Colonic mucosa (tissue), 4 donors: ENCODE measurements around the gene CHAMP1. TPM values are rescaled to one million over a fixed set of nuclear protein-coding genes. Genes with fewer than 3 reads are reported as not detected.
"Not testable (repeated sequence)": the region's sequence is repeated elsewhere in the genome, so short reads cannot be mapped to it uniquely, and the experiment has no call there.

Source experiments
- DNase-seq: peaks from one replicate; pipeline ENCODE4 v3.0.0-alpha.2; 2020
- H3K27ac ChIP-seq: fragments of 200-600 bp; one replicate; pipeline ENCODE4 v1.8.0; 2021
- H3K27me3 ChIP-seq: fragments of 200-600 bp; one replicate; pipeline ENCODE4 v1.8.0; 2021
- H3K36me3 ChIP-seq: fragments of 200-600 bp; one replicate; pipeline ENCODE4 v1.8.0; 2021
- H3K4me1 ChIP-seq: fragments of 200-600 bp; one replicate; pipeline ENCODE4 v1.8.0; 2021; ENCODE audit warnings: mild to moderate bottlenecking
- H3K4me3 ChIP-seq: fragments of 200-600 bp; one replicate; pipeline ENCODE4 v1.8.0; 2021
- H3K9ac ChIP-seq, 2 donors: one replicate each; pipeline ENCODE4 v1.7.0; 2013; ENCODE audit warnings: control low read depth in 2 of 2, low read depth in 2 of 2, low read length in 2 of 2
- H3K9me3 ChIP-seq: fragments of 200-600 bp; one replicate; pipeline ENCODE4 v1.8.0; 2021
- CTCF ChIP-seq: fragments of 200-600 bp; IDR thresholded peaks from one replicate; pipeline ENCODE4 v1.8.0; 2022; ENCODE audit warnings: antibody characterized with exemption, mild to moderate bottlenecking
- intact Hi-C: fragments of 100-400 bp; cut with DNase I; formaldehyde crosslinking; loops from one replicate; pipeline ENCODE4 v1.14.1; 2022
- total RNA-seq, 2 donors: library from RNA; stranded (reverse); fragmentation: NEBNext Ultra II Directional in 1 of 2; extraction: Animal tissue kit (Norgen Biotek cat#: 25700) in 1 of 2; gene quantifications; one replicate each; pipeline ENCODE4 v1.2.1, GENCODE V29; 2021
- donor health status: healthy.
- donor health status: DM: no; HTN: no; CAD: no.
- donor health status: DM: no; HTN: no; CAD: no.

The CHAMP1 gene
- total RNA-seq, 2 donors from 2014 or later: 13.1 to 19.2 TPM

DNA sequence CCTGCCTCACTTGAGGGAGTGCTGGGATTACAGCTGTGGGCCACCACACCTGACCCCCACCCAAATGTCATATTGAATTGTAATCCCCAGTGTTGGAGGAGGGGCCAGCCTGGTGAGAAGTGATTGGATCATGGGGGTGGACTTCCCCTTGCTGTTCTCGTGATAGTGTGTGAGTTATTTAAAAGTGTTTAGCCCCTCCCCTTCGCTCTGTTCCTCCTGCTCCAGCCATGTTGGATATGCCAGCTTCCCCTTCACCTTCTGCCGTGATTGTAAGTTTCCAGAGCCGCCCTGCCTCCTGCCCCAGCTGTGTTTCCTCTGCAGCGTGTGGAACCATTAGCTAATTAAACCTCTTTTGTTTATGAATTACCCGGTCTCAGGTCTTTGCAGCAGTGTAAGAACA lies 13.7 kb downstream of the CHAMP1 start:
- no peak overlapping the region for H3K27ac ChIP-seq
- H3K9ac ChIP-seq: no peak overlapping the region
- no peaks in the 10 kb centered on the region for H3K9me3 ChIP-seq
- H3K4me1 ChIP-seq: peaks cover 3% of the 10 kb centered on the region
- no peaks in the 10 kb centered on the region for H3K36me3 ChIP-seq
- intact Hi-C loops: no loop called here
- H3K27me3 ChIP-seq: no peaks in the 10 kb centered on the region
- DNase-seq: no peak
- H3K4me3 ChIP-seq: no peak overlapping the region
- TF ChIP-seq CTCF: no peak

DNA sequence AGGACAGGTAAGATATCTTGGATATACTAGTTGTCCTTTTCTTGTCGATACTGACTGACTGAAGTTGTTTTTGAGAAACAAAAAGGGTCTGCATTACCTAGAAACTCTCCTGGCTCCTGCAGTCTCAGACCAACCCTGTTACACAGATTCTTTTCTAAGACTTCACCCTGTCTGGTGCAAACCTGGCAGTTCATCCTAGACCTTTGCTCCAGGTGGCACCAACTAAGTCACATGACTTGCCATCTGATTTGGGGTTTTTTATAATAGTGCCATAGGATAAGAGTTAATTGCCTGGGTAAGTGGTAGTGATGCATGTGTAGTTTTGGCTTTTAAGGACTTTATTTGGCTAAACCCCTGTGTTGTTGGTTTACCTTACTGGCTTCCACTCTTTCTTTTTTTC lies 14.3 kb downstream of the CHAMP1 start:
- intact Hi-C loops: no loop called here
- no peak for DNase-seq
- Histone ChIP-seq H3K9ac (no peak overlapping the region), H3K27me3 (no peaks in the 10 kb centered on the region), H3K9me3 (no peaks in the 10 kb centered on the region), H3K4me3 (no peak overlapping the region), H3K4me1 (peaks cover 3% of the 10 kb centered on the region), H3K36me3 (no peaks in the 10 kb centered on the region), H3K27ac (no peak overlapping the region)
- TF ChIP-seq CTCF: no peak

GRCh38 chr13:114330086-114330485 lies 15.8 kb downstream of the CHAMP1 start:
- no peak overlapping the region for H3K4me3 ChIP-seq
- intact Hi-C loops: no loop called here
- H3K4me1 ChIP-seq: peaks cover 6% of the 10 kb centered on the region
- H3K9me3 ChIP-seq: no peaks in the 10 kb centered on the region
- no peaks in the 10 kb centered on the region for H3K36me3 ChIP-seq
- H3K27me3 ChIP-seq: no peaks in the 10 kb centered on the region
- H3K27ac ChIP-seq: no peak overlapping the region
- H3K9ac ChIP-seq: no peak overlapping the region
- no peak for DNase-seq
- no peak for TF ChIP-seq CTCF

DNA sequence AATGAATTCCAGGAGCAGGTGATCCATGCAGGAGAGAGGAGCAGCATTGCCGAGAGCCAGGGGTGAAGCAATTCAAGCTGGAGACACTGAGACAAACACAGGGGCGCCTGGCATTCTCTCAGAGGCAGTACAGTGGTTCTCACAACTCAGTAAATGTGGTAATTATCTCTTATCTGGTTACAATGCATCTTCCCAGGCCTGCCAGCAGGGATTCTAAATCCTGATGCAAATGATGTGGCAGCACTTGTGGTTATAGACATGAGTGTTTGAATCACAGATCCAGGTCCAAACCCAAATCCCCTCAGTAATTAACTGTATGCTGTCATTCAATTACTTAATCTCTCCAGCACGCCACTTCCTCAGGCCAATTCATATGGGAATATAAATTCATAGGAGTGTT lies 19.6 kb downstream of the CHAMP1 start:
- intact Hi-C loops, H3K4me1 ChIP-seq, DNase-seq, H3K27ac ChIP-seq, H3K9me3 ChIP-seq, H3K36me3 ChIP-seq, H3K27me3 ChIP-seq, H3K4me3 ChIP-seq, H3K9ac ChIP-seq: not testable (repeated sequence)

GRCh38 chr13:114334305-114335053 lies 20.2 kb downstream of the CHAMP1 start:
- Histone ChIP-seq H3K9ac (no peak overlapping the region), H3K4me1 (peaks cover 4% of the 10 kb centered on the region), H3K27me3 (no peaks in the 10 kb centered on the region), H3K36me3 (no peaks in the 10 kb centered on the region), H3K4me3 (no peak overlapping the region), H3K9me3 (no peaks in the 10 kb centered on the region), H3K27ac (no peak overlapping the region)
- no peak for TF ChIP-seq CTCF
- intact Hi-C loops: no loop called here
- no peak for DNase-seq

DNA sequence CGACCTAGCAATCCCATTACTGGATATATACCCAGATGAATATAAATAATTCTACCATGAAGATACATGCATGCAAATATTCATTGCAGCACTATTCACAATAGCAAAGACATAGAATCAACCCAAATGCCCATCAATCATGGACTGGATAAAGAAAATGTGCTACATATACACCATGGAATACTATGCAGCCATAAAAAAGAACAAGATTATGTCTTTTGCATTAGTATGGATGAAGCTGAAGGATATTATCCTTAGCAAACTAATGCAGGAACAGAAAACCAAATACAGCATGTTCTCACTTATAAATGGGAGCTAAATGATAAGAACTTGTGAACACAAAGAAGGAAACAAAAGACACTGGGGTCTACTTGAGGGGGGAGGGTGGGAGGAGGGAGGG lies 22.2 kb downstream of the CHAMP1 start:
- intact Hi-C loops, H3K4me1 ChIP-seq, H3K4me3 ChIP-seq, H3K27ac ChIP-seq, H3K27me3 ChIP-seq, H3K9me3 ChIP-seq, DNase-seq, H3K36me3 ChIP-seq, H3K9ac ChIP-seq: not testable (repeated sequence)
